ENCODE data around the gene HSD3B2. TPM values are rescaled to one million over a fixed set of nuclear protein-coding genes. Genes with fewer than 3 reads are reported as not detected.

Gene HSD3B2
- total and polyA plus RNA-seq, 2 of the 13 experiments (the other 11 are each of a cell fraction or from before 2014, with no cell fraction given): 0.20 TPM; not detected in 1

DNA sequence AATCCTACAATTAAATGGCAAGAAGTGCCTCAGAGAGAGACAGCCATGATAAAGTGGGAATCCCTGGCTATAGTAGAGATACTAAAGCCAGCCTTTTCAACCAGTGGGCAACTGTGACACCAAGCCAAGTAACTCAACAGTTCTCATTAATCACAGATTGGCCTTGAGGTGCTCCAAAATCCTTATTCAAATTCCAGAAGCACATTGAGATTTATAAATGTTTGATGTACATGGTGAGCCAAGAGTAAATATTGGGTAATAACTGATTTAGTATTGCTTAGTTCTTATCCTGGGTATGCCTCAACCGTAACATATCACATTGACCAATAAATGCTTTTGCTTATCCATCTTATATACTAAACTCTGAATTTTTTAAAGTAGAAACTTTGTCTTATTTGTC lies 29.3 kb upstream of the HSD3B2 start:
- ATAC-seq (no peak), DNase-seq (ENCODE audit: low spot score) (no peak), FAIRE-seq (no peak)
- H3K4me3 ChIP-seq (replicated peaks in 1 of 3; ENCODE audit: insufficient read depth in 1 of 3, low read depth in 2 of 3, low read length in 3 of 3): no peak overlapping the region
- no peaks in the 10 kb centered on the region for H3K9me3 ChIP-seq (ENCODE audit: low read length)
- no TSS peak for BruUV-seq (replicated peaks)
- no peaks in the 10 kb centered on the region for H3K36me3 ChIP-seq (replicated peaks in 1 of 2; ENCODE audit: control insufficient read depth in 1 of 2, insufficient read depth in 2 of 2, low read length in 2 of 2)
- H3K4me2 ChIP-seq (ENCODE audit: low read depth, low read length): no peak overlapping the region
- WGBS (ENCODE audit: low lambda C conversion rate): 55% methylated on average over 1 of the region's 1 CpG
- H3K27ac ChIP-seq (ENCODE audit: extremely low read length, insufficient read depth, low read length): no peak overlapping the region
- intact Hi-C loops (cut with micrococcal nuclease; ENCODE audit: unreplicated experiment): no loop called here
- no peaks in the 10 kb centered on the region for H3K79me2 ChIP-seq (ENCODE audit: insufficient read depth, low read length)
- TF ChIP-seq ZNF629 (CRISPR knock-in tag; conservative IDR thresholded peaks at IDR 0.05) (no peak), MIER3 (CRISPR knock-in tag; IDR thresholded peaks at IDR 0.05; ENCODE audit: borderline replicate concordance) (no peak)
- no peak overlapping the region for H3K9ac ChIP-seq (ENCODE audit: insufficient read depth, low read depth, low read length)
- in situ Hi-C loops (cut with HindIII; ENCODE audit: extremely low pct_ligation_motif_present, low pct_unique_long_range_greater_than_20kb): no loop called here
- H2AFZ ChIP-seq (ENCODE audit: low read length): no peak overlapping the region
- H3K4me1 ChIP-seq (ENCODE audit: insufficient read depth, low read length): peaks cover 10% of the 10 kb centered on the region
- POLR2A ChIA-PET: no interaction called here
- no peaks in the 10 kb centered on the region for H4K20me1 ChIP-seq (ENCODE audit: insufficient read depth, low read length)
- H3K27me3 ChIP-seq (ENCODE audit: control insufficient read depth in 1 of 2, insufficient read depth in 2 of 2, low read length in 2 of 2): no peaks in the 10 kb centered on the region
- CTCF ChIA-PET (ENCODE audit: low intra/inter-chr PET ratio, low total read pairs): no interaction called here

DNA sequence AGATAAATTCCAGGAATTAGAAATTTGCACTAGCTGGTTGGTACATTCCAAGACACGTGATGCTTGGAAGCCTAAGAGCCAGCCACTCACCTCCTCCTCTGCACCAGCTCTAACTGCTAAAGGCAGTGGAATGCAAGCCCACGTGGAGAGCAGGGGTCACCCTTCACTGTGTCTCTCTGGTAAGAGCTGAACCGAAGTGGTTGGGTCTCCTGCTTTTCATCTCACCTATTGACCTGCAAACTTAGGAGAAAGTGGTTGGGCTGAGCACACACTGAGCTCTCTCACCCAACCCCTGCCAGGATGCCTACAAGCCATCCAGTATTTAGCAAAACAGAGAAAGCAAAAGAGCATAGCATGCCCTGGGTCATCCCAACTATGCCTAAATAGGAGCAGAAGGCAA lies 27.1 kb upstream of the HSD3B2 start:
- 14% methylated on average over 3 of the region's 3 CpGs for WGBS (ENCODE audit: low lambda C conversion rate)
- intact Hi-C loops (cut with micrococcal nuclease; ENCODE audit: unreplicated experiment): no loop called here
- Histone ChIP-seq H3K9ac (ENCODE audit: insufficient read depth, low read depth, low read length) (no peak overlapping the region), H3K4me3 (replicated peaks in 1 of 3; ENCODE audit: insufficient read depth in 1 of 3, low read depth in 2 of 3, low read length in 3 of 3) (no peak overlapping the region), H3K4me2 (ENCODE audit: low read depth, low read length) (no peak overlapping the region), H3K4me1 (ENCODE audit: insufficient read depth, low read length) (no peaks in the 10 kb centered on the region; the same call in 1 of the 2 replicates), H4K20me1 (ENCODE audit: insufficient read depth, low read length) (no peaks in the 10 kb centered on the region), H3K27ac (ENCODE audit: extremely low read length, insufficient read depth, low read length) (no peak overlapping the region), H3K27me3 (ENCODE audit: control insufficient read depth in 1 of 2, insufficient read depth in 2 of 2, low read length in 2 of 2) (no peaks in the 10 kb centered on the region), H3K79me2 (ENCODE audit: insufficient read depth, low read length) (no peaks in the 10 kb centered on the region), H3K36me3 (replicated peaks in 1 of 2; ENCODE audit: control insufficient read depth in 1 of 2, insufficient read depth in 2 of 2, low read length in 2 of 2) (no peaks in the 10 kb centered on the region), H3K9me3 (ENCODE audit: low read length) (no peaks in the 10 kb centered on the region), H2AFZ (ENCODE audit: low read length) (no peak overlapping the region)
- FAIRE-seq (no peak), ATAC-seq (no peak), DNase-seq (ENCODE audit: low spot score) (no peak)
- POLR2A ChIA-PET: no interaction called here
- in situ Hi-C loops (cut with HindIII; ENCODE audit: extremely low pct_ligation_motif_present, low pct_unique_long_range_greater_than_20kb): no loop called here
- CTCF ChIA-PET (ENCODE audit: low intra/inter-chr PET ratio, low total read pairs): no interaction called here
- no TSS peak for BruUV-seq (replicated peaks)
- TF ChIP-seq, protein P1, sequence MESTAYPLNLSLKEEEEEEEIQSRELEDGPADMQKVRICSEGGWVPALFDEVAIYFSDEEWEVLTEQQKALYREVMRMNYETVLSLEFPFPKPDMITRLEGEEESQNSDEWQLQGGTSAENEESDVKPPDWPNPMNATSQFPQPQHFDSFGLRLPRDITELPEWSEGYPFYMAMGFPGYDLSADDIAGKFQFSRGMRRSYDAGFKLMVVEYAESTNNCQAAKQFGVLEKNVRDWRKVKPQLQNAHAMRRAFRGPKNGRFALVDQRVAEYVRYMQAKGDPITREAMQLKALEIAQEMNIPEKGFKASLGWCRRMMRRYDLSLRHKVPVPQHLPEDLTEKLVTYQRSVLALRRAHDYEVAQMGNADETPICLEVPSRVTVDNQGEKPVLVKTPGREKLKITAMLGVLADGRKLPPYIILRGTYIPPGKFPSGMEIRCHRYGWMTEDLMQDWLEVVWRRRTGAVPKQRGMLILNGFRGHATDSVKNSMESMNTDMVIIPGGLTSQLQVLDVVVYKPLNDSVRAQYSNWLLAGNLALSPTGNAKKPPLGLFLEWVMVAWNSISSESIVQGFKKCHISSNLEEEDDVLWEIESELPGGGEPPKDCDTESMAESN (CRISPR knock-in tag; conservative IDR thresholded peaks at IDR 0.05): no peak
- TF ChIP-seq ZNF180 (CRISPR knock-in tag; IDR thresholded peaks at IDR 0.05; ENCODE audit: borderline replicate concordance, low read depth): no peak
- TF ChIP-seq, protein P2, sequence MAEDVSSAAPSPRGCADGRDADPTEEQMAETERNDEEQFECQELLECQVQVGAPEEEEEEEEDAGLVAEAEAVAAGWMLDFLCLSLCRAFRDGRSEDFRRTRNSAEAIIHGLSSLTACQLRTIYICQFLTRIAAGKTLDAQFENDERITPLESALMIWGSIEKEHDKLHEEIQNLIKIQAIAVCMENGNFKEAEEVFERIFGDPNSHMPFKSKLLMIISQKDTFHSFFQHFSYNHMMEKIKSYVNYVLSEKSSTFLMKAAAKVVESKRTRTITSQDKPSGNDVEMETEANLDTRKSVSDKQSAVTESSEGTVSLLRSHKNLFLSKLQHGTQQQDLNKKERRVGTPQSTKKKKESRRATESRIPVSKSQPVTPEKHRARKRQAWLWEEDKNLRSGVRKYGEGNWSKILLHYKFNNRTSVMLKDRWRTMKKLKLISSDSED (CRISPR knock-in tag; IDR thresholded peaks at IDR 0.05): no peak
- TF ChIP-seq ZNF484 (CRISPR knock-in tag; IDR thresholded peaks at IDR 0.05; ENCODE audit: borderline replicate concordance, low read depth): no peak
- no peak for TF ChIP-seq HCFC1 (IDR thresholded peaks at IDR 0.05; ENCODE audit: low read depth, low read length)
- TF ChIP-seq ZC3H13 (CRISPR knock-in tag; IDR thresholded peaks at IDR 0.05): no peak
- TF ChIP-seq ZNF20 (CRISPR knock-in tag; IDR thresholded peaks at IDR 0.05): no peak
- no peak for TF ChIP-seq FIP1L1 (IDR thresholded peaks at IDR 0.05; ENCODE audit: borderline replicate concordance, insufficient read depth, low read depth, low read length)
- TF ChIP-seq TARDBP (CRISPR knock-in tag; IDR thresholded peaks at IDR 0.05): no peak
- TF ChIP-seq, protein P3, sequence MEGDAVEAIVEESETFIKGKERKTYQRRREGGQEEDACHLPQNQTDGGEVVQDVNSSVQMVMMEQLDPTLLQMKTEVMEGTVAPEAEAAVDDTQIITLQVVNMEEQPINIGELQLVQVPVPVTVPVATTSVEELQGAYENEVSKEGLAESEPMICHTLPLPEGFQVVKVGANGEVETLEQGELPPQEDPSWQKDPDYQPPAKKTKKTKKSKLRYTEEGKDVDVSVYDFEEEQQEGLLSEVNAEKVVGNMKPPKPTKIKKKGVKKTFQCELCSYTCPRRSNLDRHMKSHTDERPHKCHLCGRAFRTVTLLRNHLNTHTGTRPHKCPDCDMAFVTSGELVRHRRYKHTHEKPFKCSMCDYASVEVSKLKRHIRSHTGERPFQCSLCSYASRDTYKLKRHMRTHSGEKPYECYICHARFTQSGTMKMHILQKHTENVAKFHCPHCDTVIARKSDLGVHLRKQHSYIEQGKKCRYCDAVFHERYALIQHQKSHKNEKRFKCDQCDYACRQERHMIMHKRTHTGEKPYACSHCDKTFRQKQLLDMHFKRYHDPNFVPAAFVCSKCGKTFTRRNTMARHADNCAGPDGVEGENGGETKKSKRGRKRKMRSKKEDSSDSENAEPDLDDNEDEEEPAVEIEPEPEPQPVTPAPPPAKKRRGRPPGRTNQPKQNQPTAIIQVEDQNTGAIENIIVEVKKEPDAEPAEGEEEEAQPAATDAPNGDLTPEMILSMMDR (CRISPR knock-in tag; IDR thresholded peaks at IDR 0.05): no peak
- no peak for TF ChIP-seq SRF (IDR thresholded peaks at IDR 0.05; ENCODE audit: low read depth, low read length)
- no peak for TF ChIP-seq RFX3 (CRISPR knock-in tag; IDR thresholded peaks at IDR 0.05)
- TF ChIP-seq BRCA1 (CRISPR knock-in tag; IDR thresholded peaks at IDR 0.05): no peak
- TF ChIP-seq GABPB1 (CRISPR knock-in tag; IDR thresholded peaks at IDR 0.05): no peak

All from HepG2 (cell line).